ENCODE measurements around the gene AP5B1.
"Not testable (repeated sequence)": the region's sequence is repeated elsewhere in the genome, so short reads cannot be mapped to it uniquely, and the experiment has no call there.

Gene AP5B1

GRCh38 chr11:65782816-65783228 is 2.0 kb upstream of the AP5B1 start:
- DNase-seq, result no peak

- DNase-seq, result no peak
Observed at GRCh38 chr11:65781962-65782815, 1.4 kb upstream of the AP5B1 start.

GRCh38 chr11:65781152-65781961 is 581 bp upstream of the AP5B1 start:
- DNase-seq, result no peak

GRCh38 chr11:65779919-65780769 is 632 bp downstream of the AP5B1 start:
- DNase-seq, result peak; percentile 88

GRCh38 chr11:65779669-65779918 is 1.2 kb downstream of the AP5B1 start:
- DNase-seq, result no peak

GRCh38 chr11:65778901-65779668 is 1.7 kb downstream of the AP5B1 start:
- no peak for DNase-seq

- DNase-seq, result no peak
Observed at GRCh38 chr11:65778431-65778900, 2.3 kb downstream of the AP5B1 start.

GRCh38 chr11:65777821-65778361 is 2.9 kb downstream of the AP5B1 start:
- no peak for DNase-seq

- no peak for DNase-seq
Observed at GRCh38 chr11:65777241-65777640, 3.5 kb downstream of the AP5B1 start.

GRCh38 chr11:65776710-65777141 is 4.0 kb downstream of the AP5B1 start:
- DNase-seq, result no peak

GRCh38 chr11:65776196-65776595 is 4.6 kb downstream of the AP5B1 start:
- DNase-seq, result no peak

- DNase-seq, result no peak
Observed at GRCh38 chr11:65774525-65775306, 6.1 kb downstream of the AP5B1 start.

GRCh38 chr11:65773784-65774411 is 6.9 kb downstream of the AP5B1 start:
- DNase-seq, result no peak

- DNase-seq, result no peak
Observed at GRCh38 chr11:65771589-65772112, 9.1 kb downstream of the AP5B1 start.

GRCh38 chr11:65770951-65771567 is 9.7 kb downstream of the AP5B1 start:
- DNase-seq, result no peak

GRCh38 chr11:65767806-65768205 is 13.0 kb downstream of the AP5B1 start:
- DNase-seq, result not testable (repeated sequence)

- DNase-seq, result no peak
Observed at GRCh38 chr11:65767406-65767805, 13.4 kb downstream of the AP5B1 start.

- DNase-seq, result no peak
Observed at GRCh38 chr11:65766535-65766934, 14.2 kb downstream of the AP5B1 start.

GRCh38 chr11:65764434-65764833 is 16.3 kb downstream of the AP5B1 start:
- DNase-seq, result no peak

- DNase-seq, result not testable (repeated sequence)
Observed at GRCh38 chr11:65762816-65763215, 18.0 kb downstream of the AP5B1 start.

Data from activated CD4-positive, CD25-positive, alpha-beta regulatory T cell treated with anti-CD3 and anti-CD28 coated beads, Interleukin-2, amount 50 U/mL, for 72 hours (primary cell).